H1 (cell line): ENCODE data around the gene TC2N.

Experiments used
- CTBP2 ChIP-seq: IDR thresholded peaks from 2 replicates; pipeline ENCODE4 v1.7.0; 2011; ENCODE audit warnings: borderline replicate concordance, mild to moderate bottlenecking, moderate library complexity, mixed read lengths, low read length; ENCODE audit not compliant: insufficient read depth, insufficient read length
- CTCF ChIP-seq, 3 experiments: IDR thresholded peaks; 1 replicate in 2 of 3; 2 replicates in 1 of 3; pipeline versions ENCODE4 v1.5.1 to v1.6.1; 2011; ENCODE audit warnings: low read length in 3 of 3, mild to moderate bottlenecking in 3 of 3, inconsistent platforms in 2 of 3, low read depth in 1 of 3, moderate library complexity in 1 of 3; ENCODE audit not compliant: insufficient read depth in 1 of 3; ENCODE audit errors: control extremely low read depth in 1 of 3
- EGR1 ChIP-seq: IDR thresholded peaks from 2 replicates; pipeline ENCODE4 v1.6.1; 2011; ENCODE audit warnings: low read depth, low read length, borderline replicate concordance
- EZH2 ChIP-seq: fragments of 200-600 bp; sonication (generic); IDR thresholded peaks from 2 replicates; pipeline ENCODE4 v1.7.1; 2012; ENCODE audit warnings: low read depth, mild to moderate bottlenecking, moderate library complexity, low read length, inconsistent platforms; ENCODE audit not compliant: severe bottlenecking
- RXRA ChIP-seq: IDR thresholded peaks from 2 replicates; pipeline ENCODE4 v1.6.1; 2011; ENCODE audit warnings: low read depth, mild to moderate bottlenecking, low read length, moderate library complexity; ENCODE audit not compliant: insufficient read depth
- SP2 ChIP-seq: IDR thresholded peaks from 2 replicates; pipeline ENCODE4 v1.6.1; 2012; ENCODE audit warnings: mild to moderate bottlenecking, low read length, inconsistent platforms
- TF ChIP-seq, protein P1 (sequence below): IDR thresholded peaks from 2 replicates; pipeline ENCODE4 v1.6.1; 2011; ENCODE audit warnings: low read depth, mild to moderate bottlenecking, low read length; ENCODE audit not compliant: insufficient read depth

- TF ChIP-seq CTCF (IDR thresholded peaks at IDR 0.05; ENCODE audit: control extremely low read depth in 1 of 3, insufficient read depth in 1 of 3, low read depth in 1 of 3, low read length in 3 of 3) (no peak), RXRA (no peak), EZH2 (no peak), SP2 (no peak), CTBP2 (no peak), EGR1 (no peak)
- TF ChIP-seq, protein P1, sequence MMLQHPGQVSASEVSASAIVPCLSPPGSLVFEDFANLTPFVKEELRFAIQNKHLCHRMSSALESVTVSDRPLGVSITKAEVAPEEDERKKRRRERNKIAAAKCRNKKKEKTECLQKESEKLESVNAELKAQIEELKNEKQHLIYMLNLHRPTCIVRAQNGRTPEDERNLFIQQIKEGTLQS = no peak
Observed at GRCh38 chr14:91861091-91861490, 6.2 kb downstream of the TC2N start.
